A673 (cell line): Measurements from ENCODE around the gene HPSE2.

Source experiments
- CTCF ChIP-seq: fragments of 300-800, 200-600 bp; sonication (generic); conservative IDR thresholded peaks from 2 replicates; pipeline ENCODE4 v1.5.1; 2017; ENCODE audit warnings: low read depth, mild to moderate bottlenecking, antibody characterized with exemption, low read length, moderate library complexity, mixed read lengths
- EZH2 ChIP-seq: fragments of 200-600 bp; sonication (generic); IDR thresholded peaks from 2 replicates; pipeline ENCODE4 v1.6.1; 2017; ENCODE audit warnings: borderline replicate concordance, low read depth, mild to moderate bottlenecking, mixed read lengths, antibody characterized with exemption, low read length; ENCODE audit not compliant: poor library complexity, severe bottlenecking

DNA sequence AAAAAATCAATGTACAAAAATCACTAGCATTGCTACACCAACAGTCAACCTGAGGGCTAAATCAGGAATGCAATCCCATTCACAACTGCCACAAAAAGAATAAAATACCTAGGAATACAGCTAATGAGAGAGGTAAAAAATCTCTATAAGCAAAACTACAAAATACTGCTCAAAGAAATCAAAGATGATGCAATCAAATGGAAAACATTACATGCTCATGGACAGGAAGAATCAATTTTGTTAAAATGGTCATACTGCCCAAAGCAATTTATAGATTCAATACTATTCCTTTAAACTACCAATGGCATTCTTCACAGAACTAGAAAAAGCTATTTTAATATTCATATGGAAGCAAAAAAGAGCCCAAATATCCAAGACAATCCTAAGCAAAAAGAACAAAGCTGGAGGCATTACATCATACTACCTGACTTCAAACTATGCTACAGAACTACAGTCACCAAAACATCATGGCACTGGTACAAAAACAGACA is 116.3 kb downstream of the HPSE2 start:
- TF ChIP-seq CTCF: no peak
- no peak for TF ChIP-seq EZH2
